Ovary (tissue), 9 donors: ENCODE measurements around the gene CDK5RAP3. TPM values are rescaled to one million over a fixed set of nuclear protein-coding genes. Genes with fewer than 3 reads are reported as not detected.

Experiments used
- DNase-seq, 5 donors: peaks; one replicate each; pipeline ENCODE4 v3.0.0-alpha.2; 2019 to 2020
- H3K27ac ChIP-seq, 2 donors: fragments of 200-600 bp; one replicate each; pipeline versions ENCODE4 v1.5.1 to v1.8.0; 2019 to 2022
- H3K27me3 ChIP-seq: fragments of 200-600 bp; one replicate; pipeline ENCODE4 v1.8.0; 2022
- H3K36me3 ChIP-seq: fragments of 200-600 bp; sonication (generic); one replicate; pipeline ENCODE4 v1.5.1; 2019
- H3K4me1 ChIP-seq: one replicate; pipeline ENCODE4 v1.8.1; 2013; ENCODE audit warnings: mild to moderate bottlenecking, moderate library complexity; ENCODE audit not compliant: insufficient read depth
- H3K4me3 ChIP-seq: fragments of 200-600 bp; sonication (generic); one replicate; pipeline ENCODE4 v1.5.1; 2017
- H3K9me3 ChIP-seq, 2 donors: fragments of 200-600 bp in 1 of 2; sonication (generic) in 1 of 2; one replicate each; pipeline versions ENCODE4 v1.5.1 to v1.8.1; 2013 to 2019; ENCODE audit warnings: mild to moderate bottlenecking in 1 of 2, moderate library complexity in 1 of 2
- EP300 ChIP-seq: sonication (generic); formaldehyde crosslinking; IDR thresholded peaks from one replicate; pipeline ENCODE4 v1.6.1; 2017; ENCODE audit warnings: antibody characterized with exemption
- POLR2A ChIP-seq: fragments of 450-650 bp; IDR thresholded peaks from one replicate; pipeline ENCODE4 v1.6.1; 2017; ENCODE audit warnings: antibody characterized with exemption, mild to moderate bottlenecking, moderate library complexity
- WGBS, 3 donors: extraction: QIAGEN DNeasy Blood & Tissue Kit in 1 of 3; methylation state at CpG; one replicate each; pipeline versions ENCODE4 v1.1.5 to v1.1.7; 2013 to 2017; 5-methylcytosine and 5-hydroxymethylcytosine counted together
- intact Hi-C, 4 donors: fragments of 100-400 bp; cut with DNase I; formaldehyde crosslinking; loops; one replicate each; pipeline versions ENCODE4 v1.11.0 to v1.15.1; 2022 to 2023
- polyA plus RNA-seq, 2 donors: library from polyadenylated mRNA; stranded (reverse); fragments of 200-250 nt in 1 of 2; fragments of 350-450 nt in 1 of 2; fragmentation: Illumina TruSeq in 1 of 2; extraction: RNeasy Lipid Tissue Mini Kit (QIAGEN cat#74804) in 1 of 2; gene quantifications; one replicate each; pipeline ENCODE4 v1.2.3, GENCODE V29; 2013 to 2014
- total RNA-seq, 7 donors: library from RNA; depleted of rRNA in 2 of 7; stranded (reverse); fragments of >200 nt in 2 of 7; fragmentation: NEBNext Ultra II Directional in 3 of 7; extraction: Animal tissue kit (Norgen Biotek cat#: 25700) in 3 of 7; gene quantifications; one replicate each; pipeline versions ENCODE4 v1.1.0 to v1.2.4, GENCODE V29; 2016 to 2023
- TF ChIP-seq, protein P1 (sequence below), 3 donors: fragments of 450-650 bp in 2 of 3; fragments of 200-600 bp in 1 of 3; IDR thresholded peaks; one replicate each; pipeline versions ENCODE4 v1.5.1 to v1.8.0; 2016 to 2022; ENCODE audit warnings: antibody characterized with exemption in 3 of 3, mild to moderate bottlenecking in 1 of 3
- donor health status: DM: no; HTN: no; CAD: no; lungs with moderate emphysema.
- donor health status: DM: no; HTN: no; CAD: no.
- donor health status: Bipolar disorder and iron deficiency.
- donor health status: DM: yes; HTN: yes; CAD: no.
- donor health status: DM: no; HTN: no; CAD: no.
- donor health status: DM: yes; HTN: yes; CAD: no.

Gene CDK5RAP3
- total and polyA plus RNA-seq, 9 donors: 125 to 197 (median 144) TPM

DNA sequence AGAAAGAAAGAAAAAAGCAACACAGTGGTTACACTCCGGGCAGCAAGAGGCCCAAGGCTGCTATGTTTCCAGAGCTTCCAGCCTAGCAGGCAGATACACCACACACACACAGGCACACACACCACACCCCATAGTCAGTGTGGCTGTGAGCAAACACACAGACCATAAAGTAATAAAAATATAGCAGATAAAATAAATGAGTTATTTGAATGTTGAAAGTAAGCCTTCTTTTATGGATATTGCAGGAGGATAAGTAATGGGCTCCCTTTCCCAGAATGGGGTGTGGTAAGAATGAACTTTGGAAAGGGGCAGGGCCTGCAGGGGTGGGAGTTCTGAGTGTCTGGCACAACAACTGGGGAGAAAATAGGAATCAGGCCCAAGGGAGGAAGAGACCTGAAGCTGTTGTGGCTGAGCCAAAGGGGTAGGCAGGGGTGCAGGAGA lies 4.8 kb upstream of the CDK5RAP3 start:
- peaks cover 12% of the 10 kb centered on the region for H3K4me1 ChIP-seq
- TF ChIP-seq, protein P1, sequence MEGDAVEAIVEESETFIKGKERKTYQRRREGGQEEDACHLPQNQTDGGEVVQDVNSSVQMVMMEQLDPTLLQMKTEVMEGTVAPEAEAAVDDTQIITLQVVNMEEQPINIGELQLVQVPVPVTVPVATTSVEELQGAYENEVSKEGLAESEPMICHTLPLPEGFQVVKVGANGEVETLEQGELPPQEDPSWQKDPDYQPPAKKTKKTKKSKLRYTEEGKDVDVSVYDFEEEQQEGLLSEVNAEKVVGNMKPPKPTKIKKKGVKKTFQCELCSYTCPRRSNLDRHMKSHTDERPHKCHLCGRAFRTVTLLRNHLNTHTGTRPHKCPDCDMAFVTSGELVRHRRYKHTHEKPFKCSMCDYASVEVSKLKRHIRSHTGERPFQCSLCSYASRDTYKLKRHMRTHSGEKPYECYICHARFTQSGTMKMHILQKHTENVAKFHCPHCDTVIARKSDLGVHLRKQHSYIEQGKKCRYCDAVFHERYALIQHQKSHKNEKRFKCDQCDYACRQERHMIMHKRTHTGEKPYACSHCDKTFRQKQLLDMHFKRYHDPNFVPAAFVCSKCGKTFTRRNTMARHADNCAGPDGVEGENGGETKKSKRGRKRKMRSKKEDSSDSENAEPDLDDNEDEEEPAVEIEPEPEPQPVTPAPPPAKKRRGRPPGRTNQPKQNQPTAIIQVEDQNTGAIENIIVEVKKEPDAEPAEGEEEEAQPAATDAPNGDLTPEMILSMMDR (IDR thresholded peaks at IDR 0.05): no peak
- TF ChIP-seq EP300 (no peak), POLR2A (no peak)
- intact Hi-C loops: loop anchor here in 1 of 4 donors (10.0 kb wide), 1 partner anchor 49 kb away; no protein-coding TSS in a partner anchor
- peak overlapping the region in 1 of 2 donors; percentile 60 for H3K27ac ChIP-seq
- H3K36me3 ChIP-seq: no peaks in the 10 kb centered on the region
- H3K4me3 ChIP-seq: no peak overlapping the region
- DNase-seq: peak in 3 of 5 donors; percentile 42 to 53 (median 48)
- H3K27me3 ChIP-seq: no peaks in the 10 kb centered on the region
- H3K9me3 ChIP-seq: no peaks in the 10 kb centered on the region
- WGBS, 3 donors: 5 to 28% (median 6%) methylated on average over 1 of the region's 1 CpG

DNA sequence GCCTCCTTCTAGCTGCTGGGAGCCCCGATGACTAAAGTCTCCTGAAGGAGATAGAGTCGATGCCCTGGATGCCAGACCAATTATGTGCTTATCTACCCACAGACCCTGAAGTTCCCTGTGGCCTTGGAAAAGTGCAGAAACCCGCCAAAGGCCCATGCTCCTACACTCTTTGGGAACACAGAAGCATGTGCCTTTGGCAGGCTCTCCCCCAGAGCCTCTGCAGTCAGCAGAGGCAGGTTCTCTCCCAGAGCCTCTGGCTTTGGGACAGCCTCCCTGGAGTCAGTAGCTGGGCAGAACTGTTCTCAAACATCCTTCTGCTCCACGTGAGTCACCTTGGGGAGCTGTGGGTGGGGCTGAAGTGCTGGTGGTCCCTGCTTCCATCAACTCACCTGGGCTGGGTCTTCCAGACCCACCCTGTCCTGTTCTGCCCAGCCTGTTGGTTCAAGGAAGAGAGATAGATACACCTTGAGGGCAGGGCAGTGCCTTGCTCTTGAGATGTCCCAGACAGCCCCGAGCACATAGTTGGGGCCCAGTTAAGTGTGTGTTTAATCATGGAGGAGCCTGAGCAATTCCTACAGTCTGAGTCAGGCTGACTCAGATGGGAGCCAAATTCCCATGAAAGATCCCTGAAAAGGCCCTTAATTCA lies 3.2 kb upstream of the CDK5RAP3 start:
- Histone ChIP-seq H3K27ac (peak overlapping the region in 1 of 2 donors; percentile 60), H3K4me3 (no peak overlapping the region), H3K9me3 (no peaks in the 10 kb centered on the region), H3K27me3 (no peaks in the 10 kb centered on the region), H3K36me3 (no peaks in the 10 kb centered on the region), H3K4me1 (peaks cover 14% of the 10 kb centered on the region)
- DNase-seq: peak; percentile 37 to 74 (median 53)
- intact Hi-C loops: loop anchor here in 1 of 4 donors (10.0 kb wide), 1 partner anchor 47 kb away; no protein-coding TSS in a partner anchor
- 2 to 7% (median 6%) methylated on average over 4 to 5 of the region's 5 CpGs for WGBS, 3 donors
- TF ChIP-seq POLR2A (no peak), EP300 (no peak)
- TF ChIP-seq, protein P1 (IDR thresholded peaks at IDR 0.05): no peak

DNA sequence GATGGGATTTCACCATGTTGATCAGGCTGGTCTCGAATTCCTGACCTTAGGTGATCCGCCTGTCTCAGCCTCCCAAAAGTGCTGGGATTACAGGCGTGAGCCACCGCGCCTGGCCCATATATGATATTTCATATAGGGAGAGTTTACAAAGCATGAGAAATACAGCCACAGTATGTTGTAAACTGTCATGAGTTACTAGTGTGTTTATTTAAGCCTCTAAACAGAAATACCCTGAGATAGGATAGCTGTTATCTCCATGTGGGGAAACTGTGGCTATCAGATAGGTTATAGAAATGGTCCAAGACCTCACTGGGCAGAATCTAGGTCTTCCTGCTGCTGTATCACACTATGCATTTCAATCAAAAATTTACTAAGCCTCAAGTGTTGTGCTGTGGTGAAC lies 2.1 kb upstream of the CDK5RAP3 start:
- Histone ChIP-seq H3K27ac (no peak overlapping the region), H3K9me3 (no peaks in the 10 kb centered on the region), H3K27me3 (no peaks in the 10 kb centered on the region), H3K4me3 (no peak overlapping the region), H3K36me3 (no peaks in the 10 kb centered on the region), H3K4me1 (peaks cover 14% of the 10 kb centered on the region)
- 92 to 97% (median 97%) methylated on average over 5 of the region's 5 CpGs for WGBS, 3 donors
- intact Hi-C loops: loop anchor here in 1 of 4 donors (10.0 kb wide), 1 partner anchor 46 kb away; no protein-coding TSS in a partner anchor
- TF ChIP-seq EP300 (no peak), POLR2A (no peak)
- TF ChIP-seq, protein P1 (IDR thresholded peaks at IDR 0.05): no peak
- no peak for DNase-seq

DNA sequence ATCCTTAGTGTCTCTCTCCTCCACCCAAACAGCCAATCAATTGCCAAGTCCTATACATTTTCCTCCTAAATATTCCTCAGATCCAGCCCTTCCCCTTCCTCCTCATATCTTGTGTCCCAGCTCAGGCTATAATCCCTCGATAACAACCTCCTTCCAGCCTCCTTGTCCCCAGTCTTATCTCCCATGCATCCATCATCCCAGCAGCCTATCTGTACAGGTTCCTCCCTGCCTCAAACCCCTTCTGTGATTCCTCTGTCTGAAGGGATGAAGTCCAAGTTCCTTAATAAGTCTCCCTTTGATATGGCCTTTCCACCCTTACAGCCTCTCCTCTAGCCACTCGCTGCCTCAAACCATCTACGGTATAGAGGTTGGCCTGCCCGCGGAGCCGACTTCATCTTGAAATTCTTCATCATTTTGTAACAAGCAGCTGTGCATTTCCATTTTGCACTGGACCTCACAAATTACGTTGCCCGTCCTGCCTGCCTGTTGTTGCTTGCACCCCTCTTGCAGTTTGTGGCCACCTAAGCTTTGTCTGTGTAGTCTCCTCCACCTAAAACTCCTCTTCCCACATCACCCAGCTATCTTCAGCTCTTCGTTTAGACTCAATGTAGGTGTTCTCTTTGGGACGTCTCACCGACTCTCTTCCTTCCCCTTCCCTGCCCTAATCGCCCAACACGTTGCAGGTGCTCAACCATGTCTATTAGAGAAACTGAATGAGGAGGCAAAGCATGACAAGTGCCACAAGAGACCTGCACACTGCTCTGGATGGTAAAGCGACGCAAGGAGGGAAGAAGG lies 786 bp upstream of the CDK5RAP3 start:
- WGBS, 3 donors: 25 to 32% (median 30%) methylated on average over 15 of the region's 15 CpGs
- TF ChIP-seq POLR2A: no peak
- no peak for TF ChIP-seq EP300
- TF ChIP-seq, protein P1 (IDR thresholded peaks at IDR 0.05): no peak
- peak in 1 of 5 donors; percentile 33 for DNase-seq
- H3K9me3 ChIP-seq: no peaks in the 10 kb centered on the region
- no peaks in the 10 kb centered on the region for H3K27me3 ChIP-seq
- intact Hi-C loops: loop anchor here in 1 of 4 donors (5.0 to 10.0 kb wide), 2 partner anchors 45 to 73 kb away; partner anchors contain the start of gene SP2
- H3K36me3 ChIP-seq: no peaks in the 10 kb centered on the region
- H3K4me3 ChIP-seq: peak overlapping the region; percentile 37
- H3K27ac ChIP-seq: no peak overlapping the region
- H3K4me1 ChIP-seq: peaks cover 14% of the 10 kb centered on the region
